Germinal center (tissue), 1 donor: ENCODE results near the gene MATN1.
"Not testable (repeated sequence)": the region's sequence is repeated elsewhere in the genome, so short reads cannot be mapped to it uniquely, and the experiment has no call there.

ENCODE experiments used
- DNase-seq: peaks from one replicate; pipeline ENCODE4 v3.0.0; 2012; ENCODE audit warnings: mixed read lengths, low spot score

MATN1 gene

DNA sequence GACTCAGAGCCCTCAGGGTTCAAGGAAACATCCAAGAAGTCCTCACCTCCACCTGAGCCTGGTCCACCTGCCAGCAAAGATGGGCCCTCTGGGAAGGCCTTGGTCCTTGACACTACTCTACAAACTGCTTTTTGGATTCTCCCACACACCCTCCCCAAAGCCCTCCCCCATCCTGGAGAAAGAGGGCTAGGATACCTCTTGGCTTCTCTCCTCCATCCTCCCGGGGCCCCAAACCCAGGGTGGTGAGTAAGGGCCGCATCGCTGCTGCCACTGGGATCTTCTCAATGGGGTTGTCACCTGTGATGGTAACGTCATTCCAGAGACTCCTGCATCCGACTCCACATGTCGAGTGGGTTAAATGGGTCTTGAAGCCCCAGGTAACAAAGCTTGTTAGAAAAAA is 26.6 kb downstream of the MATN1 start:
- DNase-seq = no peak

DNA sequence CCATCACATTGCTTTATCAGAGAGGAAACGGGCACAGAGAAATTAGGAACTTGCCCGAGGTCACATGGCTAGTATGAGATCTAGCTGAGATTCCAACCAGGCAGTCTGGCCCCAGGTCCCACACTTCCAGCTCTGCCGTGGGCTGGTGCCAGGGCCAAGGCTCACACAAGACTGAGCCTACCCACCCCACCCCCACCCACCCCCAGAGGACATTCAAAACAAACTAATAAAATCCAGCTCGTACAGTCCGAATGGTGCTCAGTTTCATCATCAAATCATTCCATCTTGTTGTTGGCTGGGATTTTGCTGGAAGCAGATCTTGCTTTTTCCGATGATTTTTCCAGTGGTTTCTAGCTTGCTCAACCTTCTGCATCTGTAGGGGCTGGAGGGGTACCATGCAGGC is 27.9 kb downstream of the MATN1 start:
- DNase-seq = no peak

DNA sequence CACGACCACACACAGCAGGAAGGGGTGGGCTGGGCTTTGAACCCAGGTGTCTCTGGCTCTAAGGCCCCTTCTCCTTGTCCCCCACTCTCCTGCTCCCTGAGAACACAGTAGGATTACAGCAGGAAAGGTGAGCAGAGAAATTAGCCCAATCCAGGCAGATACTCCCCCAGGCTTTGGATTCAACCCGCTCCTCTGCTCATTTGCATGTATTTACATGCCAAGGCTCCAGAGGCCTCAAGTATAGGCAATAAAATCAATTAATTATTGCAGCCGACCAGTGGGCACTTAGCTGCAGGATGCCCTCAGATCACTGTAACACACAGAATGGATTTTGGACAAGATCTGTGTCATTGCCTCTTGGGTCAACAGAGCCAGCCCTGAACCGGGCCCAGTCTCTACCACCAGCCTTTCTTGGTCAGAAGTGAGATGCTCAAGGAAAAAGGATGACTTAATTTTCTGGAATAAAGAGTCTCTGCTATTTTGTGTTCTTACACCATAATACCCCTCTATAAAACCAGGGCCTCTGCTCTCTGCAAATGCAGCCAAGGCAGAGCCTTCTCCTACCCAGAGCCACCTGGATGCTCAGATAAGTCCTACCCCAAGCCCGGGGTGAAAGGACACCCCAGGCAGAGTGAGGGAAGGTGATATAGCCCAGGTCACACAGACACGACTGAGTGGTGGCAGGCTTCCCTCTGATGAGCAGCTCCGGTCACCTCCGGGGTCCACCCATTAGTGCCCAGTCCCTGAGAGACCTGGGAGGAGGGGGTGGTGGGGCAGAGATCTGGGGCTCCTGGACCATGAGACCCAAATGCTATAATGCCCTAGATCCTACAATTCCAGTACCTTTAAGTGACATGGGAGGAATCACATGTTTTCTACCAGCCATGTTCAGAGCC is 28.9 kb downstream of the MATN1 start:
- no peak for DNase-seq

DNA sequence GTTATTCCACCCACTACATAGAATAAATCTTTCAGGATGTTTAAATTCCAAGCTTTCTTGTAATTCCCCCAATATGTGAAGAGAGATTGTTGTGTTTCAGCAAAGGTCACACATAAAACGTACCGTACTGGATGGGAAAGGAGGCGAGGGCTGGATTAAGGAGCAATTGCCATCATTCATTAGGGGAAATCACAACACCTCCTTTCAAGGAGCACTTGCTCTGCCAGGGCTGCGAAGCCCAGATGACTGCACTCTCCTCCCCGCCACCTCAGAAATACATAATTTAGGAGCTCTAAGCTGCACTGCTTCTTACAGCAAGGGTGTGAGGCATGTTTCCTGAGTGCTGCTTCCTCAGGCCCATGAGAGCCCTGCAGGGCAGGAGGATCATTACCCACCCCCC is 29.6 kb downstream of the MATN1 start:
- no peak for DNase-seq

DNA sequence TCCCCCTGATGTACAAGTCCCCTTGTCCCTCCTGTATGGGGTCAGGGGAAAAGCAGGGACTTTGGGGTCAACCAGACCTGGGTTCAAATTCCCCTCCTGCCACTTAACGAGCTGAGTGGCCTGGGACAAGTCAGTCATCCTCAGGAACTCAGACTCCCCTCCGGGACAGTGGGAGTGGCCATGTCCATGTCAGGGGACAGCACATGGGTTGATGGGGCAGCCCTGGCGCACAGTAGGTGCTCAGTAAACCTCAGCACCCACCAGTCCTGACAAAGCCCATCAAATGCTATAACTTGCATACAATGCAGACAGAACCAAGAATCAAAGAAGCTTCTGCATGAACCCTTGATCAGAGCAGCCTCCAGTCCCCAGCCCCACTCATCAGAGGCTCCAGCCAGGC is 30.0 kb downstream of the MATN1 start:
- DNase-seq = no peak

DNA sequence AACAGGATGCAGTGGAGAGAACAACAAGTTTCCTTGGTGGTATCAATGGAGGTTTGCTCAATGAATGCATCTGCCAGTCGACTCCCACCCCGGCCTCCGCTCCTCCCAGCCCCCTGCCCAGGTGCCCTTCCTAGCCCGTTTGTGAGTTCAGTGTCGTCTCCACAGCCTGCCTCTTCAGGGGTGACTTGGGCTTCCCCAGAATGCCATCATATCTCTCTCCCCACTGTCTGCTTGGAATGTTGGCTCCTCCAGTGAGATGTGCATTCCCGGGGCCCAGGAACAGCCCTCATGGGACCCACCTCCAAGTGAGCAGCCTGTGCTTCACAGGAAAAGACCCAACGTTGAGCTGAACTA is 30.5 kb downstream of the MATN1 start:
- DNase-seq = no peak

DNA sequence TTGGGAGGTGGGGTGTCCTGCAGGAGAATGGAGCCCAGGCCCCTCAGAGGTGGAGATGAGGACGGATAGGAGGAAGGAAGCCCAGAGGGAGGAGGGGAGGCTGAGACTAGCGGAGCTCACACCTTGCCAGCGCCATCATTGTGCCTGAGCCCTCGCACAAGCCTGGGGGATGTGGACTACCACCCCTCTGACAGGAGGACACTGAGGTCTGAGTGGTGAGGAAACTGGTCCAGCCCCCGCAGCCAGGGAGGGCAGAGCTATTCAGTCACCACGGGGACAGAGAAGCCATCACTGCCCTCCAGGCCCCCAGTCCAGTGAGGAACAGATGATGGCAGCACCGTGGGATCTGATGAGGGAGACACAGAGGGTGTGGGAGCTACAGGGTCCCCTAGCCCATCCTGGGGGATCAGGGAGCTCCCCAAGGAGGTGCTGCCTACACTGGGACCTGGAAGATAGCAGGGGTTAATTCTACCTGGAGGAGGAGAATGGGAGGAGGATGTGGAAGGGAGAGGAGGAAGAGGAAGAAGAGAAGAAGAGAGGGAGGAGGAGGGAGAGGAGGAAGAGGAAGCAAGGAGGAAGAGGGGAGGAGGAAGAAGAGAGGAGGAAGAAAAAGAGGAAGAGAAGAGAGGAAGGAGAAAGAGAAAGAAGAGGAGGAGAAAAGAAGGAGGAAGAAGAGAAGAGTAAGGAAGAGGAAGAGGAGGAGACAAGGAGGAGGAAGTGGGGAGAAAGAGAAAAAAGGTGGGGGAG is 31.0 kb downstream of the MATN1 start:
- no peak for DNase-seq

DNA sequence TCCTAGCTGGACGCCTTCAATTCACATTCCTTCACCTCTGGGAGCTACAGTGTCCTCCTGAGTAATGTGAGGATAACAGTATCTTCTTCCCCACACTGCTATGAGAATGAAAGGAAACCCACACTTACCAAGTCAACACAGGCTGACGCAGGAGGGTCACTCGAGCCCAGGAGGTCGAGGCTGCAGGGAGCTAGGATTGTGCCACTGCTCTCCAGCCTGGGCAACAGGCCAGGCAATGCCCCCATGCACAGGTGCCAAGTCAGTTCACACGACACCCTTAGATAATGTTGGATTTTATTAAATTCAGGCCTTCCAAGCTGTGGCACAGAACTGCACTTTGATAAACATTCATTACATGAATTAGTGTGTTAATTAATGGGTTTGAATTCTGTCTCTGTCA is 31.9 kb downstream of the MATN1 start:
- DNase-seq = no peak

DNA sequence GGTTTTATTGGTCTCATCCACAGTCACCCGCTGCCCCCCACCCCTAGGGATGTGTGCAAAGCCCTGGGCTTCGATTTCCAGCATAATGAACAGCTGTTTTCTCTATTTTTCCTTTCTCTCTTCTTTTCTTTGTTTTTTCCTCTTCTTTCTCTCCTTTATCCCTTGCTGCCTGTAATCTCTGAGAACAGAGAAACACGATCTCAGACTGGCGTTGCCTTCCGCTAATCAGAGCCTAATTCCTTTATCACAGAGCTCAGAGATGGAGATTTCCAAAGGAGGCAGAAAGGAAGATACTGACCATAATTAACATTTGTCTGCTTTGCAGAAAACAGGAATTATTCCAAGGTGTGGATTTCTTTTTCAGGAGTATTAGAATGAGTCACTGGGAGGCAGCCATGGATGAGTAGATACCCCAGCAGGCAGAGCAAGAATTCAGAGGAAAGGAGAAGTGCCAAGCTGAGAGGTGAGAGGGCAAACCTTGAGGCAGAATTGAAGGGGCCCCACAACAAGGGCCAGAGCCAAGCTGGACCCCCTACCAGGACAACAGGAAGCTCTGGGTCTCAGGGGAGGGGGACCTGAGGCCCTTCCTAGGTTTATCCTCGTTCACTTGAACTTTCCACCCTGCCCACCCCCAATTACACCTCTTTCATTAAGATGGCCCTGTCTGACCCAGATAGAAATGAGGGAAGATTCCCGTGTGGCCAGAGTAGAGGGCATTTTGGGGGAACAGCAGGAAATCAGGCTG is 33.3 kb downstream of the MATN1 start:
- no peak for DNase-seq

DNA sequence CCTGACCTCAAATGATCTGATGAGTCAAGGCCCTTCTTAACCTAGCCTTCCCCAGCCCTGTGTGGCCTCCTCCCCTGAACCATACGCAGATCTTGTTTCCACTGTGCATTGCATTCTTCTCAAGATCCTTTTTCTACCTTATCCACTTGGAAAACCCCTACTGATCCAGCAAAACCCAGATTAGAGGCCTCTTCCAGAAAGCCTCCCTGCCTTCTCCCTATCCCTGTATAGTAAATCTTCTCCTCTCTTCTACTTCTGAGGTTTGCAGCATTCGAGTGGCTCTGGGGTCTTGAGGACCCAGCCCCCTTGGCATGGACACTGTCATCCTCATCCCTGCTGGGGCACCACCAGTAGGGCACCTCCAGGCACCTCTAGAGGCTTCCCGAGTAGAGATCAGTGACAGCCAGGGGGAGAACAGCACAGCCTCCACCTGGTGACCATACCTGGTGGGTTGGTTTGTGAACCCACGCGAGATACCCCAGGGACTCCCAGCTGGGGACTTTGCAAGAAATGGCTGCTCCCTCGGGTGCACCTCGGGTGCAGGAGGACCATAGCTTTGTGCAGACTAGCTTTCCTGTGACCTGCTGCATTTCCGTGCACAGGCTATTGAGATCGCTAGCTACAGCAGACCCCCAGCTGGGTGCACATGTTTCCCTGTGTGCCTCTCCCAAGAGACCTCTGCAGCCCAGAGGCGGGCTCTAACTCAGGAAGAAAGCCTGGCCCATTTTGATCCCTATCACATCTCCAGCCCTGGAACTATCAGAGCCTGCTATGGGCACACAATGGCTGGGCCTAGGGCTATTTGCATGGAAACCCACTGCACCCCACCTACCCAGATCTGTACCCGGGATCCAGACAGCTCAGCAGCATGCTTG is 34.2 kb downstream of the MATN1 start:
- no peak for DNase-seq

DNA sequence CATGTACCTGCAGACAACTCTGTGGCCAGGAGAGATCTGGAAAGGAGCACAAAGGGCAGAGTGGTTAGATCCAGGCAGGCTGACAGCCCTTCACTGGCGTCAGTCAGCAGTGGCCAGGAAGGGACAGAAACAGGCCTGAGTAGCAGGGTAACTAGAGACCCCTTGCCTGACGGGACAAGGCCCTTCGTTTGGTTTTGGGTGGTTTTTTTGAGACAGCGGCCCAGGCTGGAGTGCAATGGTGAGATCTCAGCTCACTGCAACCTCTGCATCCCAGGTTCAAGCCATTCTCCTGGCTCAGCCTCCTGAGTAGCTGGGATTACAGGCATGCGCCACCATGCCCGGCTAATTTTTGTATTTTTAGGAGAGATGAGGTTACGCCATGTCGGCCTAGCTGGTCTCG is 34.9 kb downstream of the MATN1 start:
- DNase-seq = not testable (repeated sequence)

DNA sequence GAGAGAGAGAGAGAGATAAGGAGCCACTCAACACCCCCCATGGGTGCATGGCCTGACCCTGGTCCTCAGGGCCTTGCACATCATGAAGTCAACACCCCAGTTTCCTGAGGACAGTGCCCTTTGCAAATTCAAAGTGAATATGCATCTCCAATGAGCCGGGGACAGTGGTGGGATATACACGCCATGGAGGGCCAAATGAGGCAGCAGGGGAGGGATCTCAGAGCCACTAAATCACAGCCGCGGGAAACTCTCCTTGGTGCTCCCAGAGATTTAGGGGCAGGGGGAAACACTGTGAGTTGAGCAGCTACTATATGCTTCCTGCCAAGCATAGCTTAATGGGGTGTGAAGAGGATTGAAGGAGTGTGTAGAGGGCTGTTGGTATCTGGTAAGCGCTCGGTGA is 35.5 kb downstream of the MATN1 start:
- no peak for DNase-seq

DNA sequence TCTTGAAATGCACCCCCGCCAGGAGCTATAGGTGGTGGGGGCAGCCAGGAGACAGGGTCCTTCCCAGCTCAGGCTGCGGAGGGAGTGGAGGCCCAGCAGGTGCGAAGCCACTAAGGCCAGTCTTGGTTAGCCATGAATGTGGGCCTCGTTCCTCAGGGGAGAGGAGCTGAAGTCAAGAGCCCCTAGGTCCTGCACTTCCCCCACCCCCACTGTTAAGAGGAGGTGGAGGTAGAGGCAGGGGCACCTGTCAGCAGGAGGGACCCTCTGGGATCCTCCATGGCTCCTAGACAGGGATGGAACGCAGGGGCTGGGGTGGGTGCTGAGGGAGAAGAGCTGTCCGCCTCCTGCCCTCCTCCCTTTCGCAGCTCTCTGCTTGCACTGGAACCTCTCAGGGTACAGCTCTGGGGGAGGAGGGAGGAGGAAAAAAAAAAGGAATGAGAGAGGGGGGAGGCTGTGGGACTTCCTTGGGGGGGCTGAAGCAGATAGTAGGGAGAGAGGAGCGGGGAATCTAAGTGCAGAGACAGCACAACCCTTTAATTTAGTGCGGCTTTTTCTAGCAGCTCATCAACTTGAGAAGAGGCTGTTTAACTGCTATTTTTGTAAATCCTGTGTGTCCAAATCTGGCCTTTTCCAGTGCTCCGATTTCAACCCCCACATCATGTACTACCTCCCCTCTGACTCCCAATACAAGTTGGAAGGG is 37.0 kb downstream of the MATN1 start:
- no peak for DNase-seq

DNA sequence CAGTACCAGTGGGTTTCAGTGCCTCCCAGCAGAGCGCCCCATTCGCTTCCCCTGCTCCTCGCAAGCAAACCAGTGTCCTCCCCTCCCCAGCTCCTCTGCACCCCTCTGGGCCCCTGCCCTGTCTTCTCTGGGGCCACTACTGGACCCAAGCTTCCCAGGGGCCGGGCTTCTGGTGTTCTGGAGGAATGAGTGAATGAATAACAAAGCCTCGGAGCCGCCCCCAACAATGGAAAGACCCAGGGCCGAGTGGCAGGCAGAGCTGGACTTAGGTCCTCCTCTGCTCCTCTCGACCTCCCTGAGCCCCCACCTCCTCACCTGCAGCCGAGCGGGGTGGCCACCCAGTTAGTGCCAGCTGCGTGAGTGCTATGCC is 37.6 kb downstream of the MATN1 start:
- no peak for DNase-seq

DNA sequence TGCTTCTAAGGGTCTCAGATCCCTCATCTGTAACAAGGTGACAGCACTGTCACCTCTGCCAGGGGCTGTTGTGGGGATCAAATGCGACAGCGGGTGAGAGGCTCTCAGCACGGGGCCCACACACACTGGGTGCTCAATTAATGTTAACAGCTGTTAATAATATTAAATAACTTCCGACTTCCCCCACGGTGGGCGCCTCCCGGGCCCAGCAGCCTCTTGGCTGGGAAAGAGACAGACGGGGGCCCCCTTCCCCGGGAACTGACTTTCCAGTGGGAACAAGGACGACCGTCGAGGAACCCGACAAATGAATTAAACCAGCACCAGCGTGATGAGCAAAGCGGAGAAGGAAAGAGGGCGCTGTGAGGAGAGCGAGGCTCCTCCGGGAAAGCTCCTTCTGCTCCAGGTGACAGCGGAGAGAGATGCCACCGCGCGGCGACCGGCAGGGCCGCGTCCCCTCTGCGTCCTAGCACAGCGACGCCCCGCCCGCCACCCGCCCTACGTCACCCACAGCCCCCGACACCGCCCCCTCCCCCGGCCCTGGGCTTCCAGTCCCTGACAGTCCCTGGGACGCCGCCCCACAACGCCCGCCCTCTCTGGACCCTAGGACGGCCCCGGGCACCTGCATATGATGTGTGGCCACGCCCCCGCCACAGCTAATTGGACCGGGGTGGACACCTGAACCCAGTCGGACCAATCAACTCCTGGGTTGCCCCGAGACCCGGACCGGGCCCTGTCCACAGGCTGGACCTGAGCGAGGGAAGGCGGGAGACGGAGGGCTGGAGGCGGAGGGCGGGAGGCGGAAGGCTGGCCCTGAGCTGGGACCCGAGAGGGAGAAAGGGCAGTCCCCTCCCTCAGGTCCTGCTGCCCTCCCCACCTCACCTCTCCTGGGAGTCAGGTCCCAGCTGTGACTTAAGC is 38.2 kb downstream of the MATN1 start:
- DNase-seq = no peak

DNA sequence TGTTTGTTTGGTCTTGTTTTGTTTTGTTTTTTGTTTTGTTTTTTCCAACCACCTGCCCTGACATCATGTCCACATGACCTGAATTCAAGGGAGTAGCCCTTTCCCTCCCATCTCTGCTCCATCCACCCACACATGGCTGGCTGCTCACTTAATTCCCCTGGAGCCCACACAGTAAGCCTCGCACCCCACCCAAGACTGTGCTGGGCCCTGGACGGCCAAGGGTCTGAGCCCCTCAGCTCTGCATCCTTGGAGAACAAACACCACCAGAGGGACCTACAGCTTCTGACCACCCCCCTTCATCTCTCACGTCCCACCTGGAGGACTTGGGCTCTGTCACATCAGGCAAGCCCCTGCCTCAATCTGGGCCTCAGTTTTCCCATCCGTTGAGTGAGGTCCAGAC is 39.1 kb downstream of the MATN1 start:
- DNase-seq = no peak

DNA sequence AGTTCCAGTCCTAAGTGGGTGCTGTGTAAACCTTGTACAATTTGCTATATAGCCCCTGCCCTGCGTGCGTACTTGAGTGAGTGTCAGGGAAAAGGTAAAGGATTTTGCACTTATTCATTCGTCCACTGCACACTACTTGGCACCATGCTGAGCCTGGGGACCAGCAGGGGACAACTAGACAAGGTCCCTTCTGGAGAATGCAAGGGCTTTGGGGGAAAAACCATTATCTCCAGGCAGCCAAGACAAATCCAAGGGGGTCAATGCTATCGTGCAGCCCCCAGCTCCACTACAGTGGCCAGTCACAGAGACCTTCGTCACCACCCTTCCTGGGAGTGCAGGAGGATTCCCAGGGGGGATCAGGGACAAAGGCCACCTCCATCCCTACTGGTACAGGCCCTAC is 39.7 kb downstream of the MATN1 start:
- DNase-seq = no peak

DNA sequence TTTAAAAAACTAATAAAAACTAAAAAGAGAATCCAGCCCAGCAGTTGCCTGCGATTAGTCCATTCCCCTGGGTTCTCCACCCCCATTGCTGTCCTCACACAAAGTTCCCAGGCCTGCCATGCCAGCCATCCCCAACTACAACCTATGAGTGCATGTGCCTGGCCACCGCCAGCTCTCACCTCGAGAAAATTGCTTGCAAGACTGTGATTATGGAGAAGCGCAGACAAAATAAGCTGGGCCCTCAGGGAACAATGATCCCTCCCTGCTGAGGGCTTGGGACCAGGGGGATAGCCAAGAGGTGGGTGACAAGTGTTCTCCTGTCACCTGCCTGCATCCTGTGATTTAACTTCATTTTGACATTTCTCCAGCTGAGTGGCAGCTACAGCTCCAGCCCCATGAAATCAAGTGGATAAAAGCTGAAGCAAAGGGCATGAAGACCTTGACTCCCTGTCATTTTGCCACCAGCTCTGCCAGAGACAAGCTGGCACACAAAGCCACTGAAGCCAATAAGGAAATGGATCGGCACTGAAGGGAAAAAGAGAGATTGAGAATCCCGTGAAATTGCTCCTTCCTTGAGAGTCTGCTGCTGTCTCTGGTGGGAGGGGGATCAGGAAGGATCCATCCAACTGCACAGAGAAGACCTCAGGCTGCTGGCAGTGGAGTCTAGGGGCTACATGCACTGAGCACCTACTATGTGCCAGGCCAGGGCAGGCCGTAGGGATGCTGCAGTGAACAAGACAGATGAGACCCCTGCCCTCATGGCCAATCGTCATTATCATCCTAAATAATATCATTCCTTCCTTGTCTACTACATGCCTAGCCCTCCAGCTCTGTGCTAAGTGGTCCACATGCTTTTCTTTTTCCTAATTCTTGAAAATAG is 40.7 kb downstream of the MATN1 start:
- no peak for DNase-seq

DNA sequence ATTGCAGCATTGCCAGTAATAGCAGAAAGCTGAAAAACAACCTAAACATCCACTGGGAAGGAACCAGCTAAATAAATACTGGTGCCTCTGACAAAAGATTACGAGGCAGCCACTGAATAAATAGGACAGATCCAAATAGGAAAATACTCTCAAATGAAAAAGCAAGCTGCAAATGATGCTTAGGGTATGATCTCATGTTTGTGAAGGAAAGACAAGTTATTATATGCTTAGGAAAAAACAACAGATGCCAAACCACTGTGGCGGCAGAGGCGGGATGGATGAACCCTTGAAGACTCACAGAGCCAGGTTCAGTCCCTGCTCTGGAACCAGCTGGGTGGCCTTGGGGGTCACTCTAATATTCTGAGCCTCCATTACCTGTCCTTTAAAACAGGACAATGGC is 41.6 kb downstream of the MATN1 start:
- DNase-seq = no peak
